Common myeloid progenitor, CD34-positive (primary cell): ENCODE results near the gene ARL5A.
A peak's percentile ranks its signal among the peaks of the same experiment; 100 is the strongest.

ENCODE experiments used
- CTCF ChIA-PET: fragments of 350-600 bp; sonication (Branson Sonifier 250); formaldehyde crosslinking; loops from one replicate; lab custom pipeline; 2021; ENCODE audit warnings: antibody characterized with exemption; lab: Charles Lee
- POLR2A ChIA-PET: fragments of 350-600 bp; sonication (Branson Sonifier 250); formaldehyde crosslinking; loops from one replicate; lab custom pipeline; 2021; ENCODE audit warnings: antibody characterized with exemption; lab: Charles Lee
- DNase-seq, 3 donors: peaks; one replicate each; pipeline versions ENCODE4 v3.0.0 to v3.0.0-alpha.2; 2013
- H3K27ac ChIP-seq, 2 experiments: 1 replicate in 1 of 2; 2 replicates in 1 of 2; pipeline ENCODE4 v1.7.0; 2013; ENCODE audit warnings: inconsistent platforms in 2 of 2, low read length in 2 of 2, mild to moderate bottlenecking in 2 of 2, low read depth in 1 of 2, moderate library complexity in 1 of 2; ENCODE audit not compliant: severe bottlenecking in 2 of 2, insufficient read depth in 1 of 2, poor library complexity in 1 of 2
- H3K27me3 ChIP-seq, 5 experiments: replicated peaks in 2 of 5; 1 replicate in 3 of 5; 2 replicates in 2 of 5; pipeline versions ENCODE4 v1.6.1 to v1.7.0; 2013; ENCODE audit warnings: low read length in 4 of 5, mild to moderate bottlenecking in 2 of 5, moderate library complexity in 2 of 5, inconsistent platforms in 1 of 5; ENCODE audit not compliant: insufficient read depth in 5 of 5, control insufficient read depth in 4 of 5
- H3K36me3 ChIP-seq, 4 experiments: 1 replicate in 2 of 4; 2 replicates in 2 of 4; pipeline versions ENCODE4 v1.6.1 to v1.7.0; 2013; ENCODE audit warnings: low read length in 3 of 4, control low read depth in 1 of 4, mild to moderate bottlenecking in 1 of 4; ENCODE audit not compliant: control insufficient read depth in 4 of 4, insufficient read depth in 4 of 4
- H3K4me1 ChIP-seq, 4 experiments: 1 replicate in 3 of 4; 2 replicates in 1 of 4; pipeline versions ENCODE4 v1.6.1 to v1.7.1; 2013; ENCODE audit warnings: low read length in 3 of 4, mild to moderate bottlenecking in 3 of 4, control low read depth in 1 of 4, inconsistent platforms in 1 of 4, moderate library complexity in 1 of 4; ENCODE audit not compliant: control insufficient read depth in 4 of 4, insufficient read depth in 4 of 4; ENCODE audit errors: control extremely low read depth in 1 of 4
- H3K4me3 ChIP-seq, 7 experiments: 1 replicate in 4 of 7; 2 replicates in 3 of 7; pipeline versions ENCODE4 v1.5.1 to v1.7.0; 2013; ENCODE audit warnings: mild to moderate bottlenecking in 7 of 7, low read length in 6 of 7, moderate library complexity in 6 of 7, inconsistent platforms in 2 of 7, low read depth in 2 of 7, control low read depth in 1 of 7; ENCODE audit not compliant: insufficient read depth in 4 of 7, control insufficient read depth in 1 of 7; ENCODE audit errors: extremely low read depth in 1 of 7
- H3K9me3 ChIP-seq, 5 experiments: 1 replicate in 4 of 5; 2 replicates in 1 of 5; pipeline versions ENCODE4 v1.6.1 to v1.7.1; 2013; ENCODE audit warnings: low read length in 4 of 5, mild to moderate bottlenecking in 2 of 5, inconsistent platforms in 1 of 5, low read depth in 1 of 5, moderate library complexity in 1 of 5; ENCODE audit not compliant: control insufficient read depth in 4 of 5, insufficient read depth in 2 of 5; ENCODE audit errors: control extremely low read depth in 1 of 5
- WGBS: methylation state at CpG from one replicate; pipeline ENCODE4 v1.1.5; 2013; ENCODE audit not compliant: insufficient coverage; 5-methylcytosine and 5-hydroxymethylcytosine counted together

Gene ARL5A

GRCh38 chr2:151845884-151846283 is 17.7 kb upstream of the ARL5A start:
- no peak overlapping the region for H3K4me3 ChIP-seq

GRCh38 chr2:151845481-151845880 is 17.3 kb upstream of the ARL5A start:
- no peaks in the 10 kb centered on the region for H3K36me3 ChIP-seq
- no peak overlapping the region for H3K4me3 ChIP-seq
- H3K9me3 ChIP-seq: no peaks in the 10 kb centered on the region
- POLR2A ChIA-PET: interaction anchor here (0.6 kb wide), 1 partner anchor 435 kb away, joined by 3 read pairs; no protein-coding TSS in a partner anchor
- DNase-seq: no peak
- H3K27me3 ChIP-seq: no peaks in the 10 kb centered on the region
- H3K4me1 ChIP-seq: peaks cover 0 to 17% (median 0%) of the 10 kb centered on the region in 4 experiments
- no peak overlapping the region for H3K27ac ChIP-seq
- CTCF ChIA-PET: interaction anchor here (1.1 kb wide), 1 partner anchor 15 kb away, joined by 4 read pairs; no protein-coding TSS in a partner anchor
- 100% methylated on average over 4 of the region's 4 CpGs for WGBS

More at GRCh38 chr2:151845884-151846283, 17.7 kb upstream of the ARL5A start:
- Histone ChIP-seq H3K27me3 (no peaks in the 10 kb centered on the region), H3K4me1 (peaks cover 0 to 17% (median 0%) of the 10 kb centered on the region in 4 experiments), H3K36me3 (no peaks in the 10 kb centered on the region), H3K9me3 (no peaks in the 10 kb centered on the region), H3K27ac (no peak overlapping the region)
- no peak for DNase-seq
- ChIA-PET POLR2A (interaction anchor here (0.6 kb wide), 1 partner anchor 436 kb away, joined by 3 read pairs; no protein-coding TSS in a partner anchor), CTCF (interaction anchor here (1.1 kb wide), 1 partner anchor 15 kb away, joined by 4 read pairs; no protein-coding TSS in a partner anchor)
- WGBS: 100% methylated on average over 1 of the region's 2 CpGs

DNA sequence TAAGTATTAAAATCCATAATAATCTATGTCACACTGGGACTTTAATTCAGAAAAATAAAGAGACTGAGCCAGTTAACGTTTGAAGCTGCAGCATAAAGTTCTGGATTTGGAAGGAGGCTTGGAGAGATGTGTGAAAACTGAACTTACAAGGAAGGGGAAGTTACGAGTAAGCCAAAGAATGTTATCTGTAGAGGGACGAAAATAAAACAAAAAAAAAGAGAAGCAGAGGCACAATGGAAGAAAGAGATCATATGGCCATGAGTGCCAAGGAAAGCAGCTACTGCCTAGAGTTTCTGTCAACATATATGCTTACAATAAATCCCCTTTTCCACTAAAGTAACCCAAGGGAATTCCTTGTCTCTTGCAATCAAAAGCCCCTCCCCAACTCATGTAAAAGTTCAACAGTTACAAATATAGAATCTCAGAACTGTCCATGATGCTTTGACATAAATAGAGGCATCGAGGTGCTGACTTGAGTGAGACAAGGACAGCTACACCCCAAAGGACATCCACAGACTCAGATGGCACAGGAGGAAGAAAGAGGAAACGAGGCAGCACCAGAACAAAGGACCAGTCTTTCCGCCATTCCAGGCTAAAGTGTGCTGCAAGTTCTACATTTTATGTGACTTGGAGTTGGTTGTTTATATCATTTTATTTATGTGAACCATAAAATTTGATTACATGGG is 16.1 kb upstream of the ARL5A start:
- DNase-seq: peak in 1 of 3 donors; percentile 10
- 75% methylated on average over 4 of the region's 6 CpGs for WGBS

DNA sequence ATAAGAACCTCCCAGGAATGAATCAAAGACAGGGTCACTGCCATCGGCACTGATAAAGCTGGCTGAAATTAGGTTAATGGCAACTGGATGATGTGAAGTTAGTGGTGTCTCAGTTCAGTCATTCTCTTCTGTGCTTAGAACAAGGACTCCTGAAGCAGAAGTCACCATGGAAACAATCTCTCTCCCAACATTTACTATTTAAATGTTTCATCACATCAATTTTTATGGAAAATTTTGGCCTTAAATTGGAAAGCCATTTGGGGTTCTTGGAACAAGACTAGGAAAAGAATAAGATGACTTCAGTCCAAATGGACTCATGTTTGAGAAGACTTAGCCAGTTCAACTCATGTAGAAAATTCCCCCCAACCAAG is 15.5 kb upstream of the ARL5A start:
- no peaks in the 10 kb centered on the region for H3K27me3 ChIP-seq
- CTCF ChIA-PET: no interaction called here
- DNase-seq: no peak
- no peaks in the 10 kb centered on the region for H3K36me3 ChIP-seq
- POLR2A ChIA-PET: no interaction called here
- H3K4me1 ChIP-seq: peaks cover 0 to 17% (median 0%) of the 10 kb centered on the region in 4 experiments
- no CpG with 5 or more reads among the region's 1 CpG for WGBS
- H3K4me3 ChIP-seq: no peak overlapping the region
- H3K9me3 ChIP-seq: no peaks in the 10 kb centered on the region
- no peak overlapping the region for H3K27ac ChIP-seq

More for the DNA sequence above, 16.1 kb upstream of the ARL5A start:
- no peaks in the 10 kb centered on the region for H3K9me3 ChIP-seq
- no peak overlapping the region for H3K4me3 ChIP-seq
- H3K27ac ChIP-seq: no peak overlapping the region
- no peaks in the 10 kb centered on the region for H3K36me3 ChIP-seq
- peaks cover 0 to 17% (median 0%) of the 10 kb centered on the region in 4 experiments for H3K4me1 ChIP-seq
- ChIA-PET POLR2A (no interaction called here), CTCF (interaction anchor here (0.6 kb wide), 1 partner anchor 35 kb away, joined by 3 read pairs; no protein-coding TSS in a partner anchor)
- H3K27me3 ChIP-seq: no peaks in the 10 kb centered on the region

- ChIA-PET POLR2A (no interaction called here), CTCF (no interaction called here)
- Histone ChIP-seq H3K36me3 (no peaks in the 10 kb centered on the region), H3K27ac (no peak overlapping the region), H3K4me3 (no peak overlapping the region), H3K27me3 (no peaks in the 10 kb centered on the region), H3K4me1 (peaks cover 0 to 17% (median 0%) of the 10 kb centered on the region in 4 experiments), H3K9me3 (no peaks in the 10 kb centered on the region)
- WGBS: 91% methylated on average over 8 of the region's 8 CpGs
- DNase-seq: no peak
Observed at GRCh38 chr2:151842830-151843690, 14.8 kb upstream of the ARL5A start.

DNA sequence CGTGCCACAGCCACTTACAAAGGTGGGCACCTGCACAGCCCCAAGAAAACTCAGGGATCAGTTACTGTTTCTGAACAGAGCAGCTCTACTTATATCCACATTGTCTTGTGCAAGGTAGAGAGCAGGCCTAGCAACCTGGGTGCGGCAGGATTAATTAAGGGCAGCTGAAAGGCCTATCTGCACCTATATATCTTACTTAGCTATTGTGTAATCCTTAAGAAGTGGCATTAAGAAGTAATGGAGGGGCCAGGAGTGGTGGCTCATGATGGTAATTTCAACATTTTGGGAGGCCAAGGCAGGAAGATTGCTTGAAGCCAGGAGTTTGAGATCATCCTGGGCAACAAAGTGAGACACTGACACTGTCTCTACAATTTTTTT is 12.8 kb upstream of the ARL5A start:
- CTCF ChIA-PET: interaction anchor here (1.2 kb wide), 1 partner anchor 185 kb away, joined by 3 read pairs; no protein-coding TSS in a partner anchor
- 100% methylated on average over 1 of the region's 2 CpGs for WGBS
- Histone ChIP-seq H3K9me3 (no peaks in the 10 kb centered on the region), H3K27ac (no peak overlapping the region), H3K36me3 (no peaks in the 10 kb centered on the region), H3K27me3 (no peaks in the 10 kb centered on the region), H3K4me1 (peaks cover 0 to 17% (median 0%) of the 10 kb centered on the region in 4 experiments), H3K4me3 (no peak overlapping the region)
- no peak for DNase-seq
- POLR2A ChIA-PET: interaction anchor here (0.6 kb wide), 1 partner anchor 682 kb away, joined by 3 read pairs; no protein-coding TSS in a partner anchor
